ENCODE data around the gene SPACA5. TPM values are rescaled to one million over a fixed set of nuclear protein-coding genes. Genes with fewer than 3 reads are reported as not detected.
A peak's percentile ranks its signal among the peaks of the same experiment; 100 is the strongest.

Gene SPACA5
- total and polyA plus RNA-seq, 2 of the 13 experiments (the other 11 are each of a cell fraction or from before 2014, with no cell fraction given), result not detected

DNA sequence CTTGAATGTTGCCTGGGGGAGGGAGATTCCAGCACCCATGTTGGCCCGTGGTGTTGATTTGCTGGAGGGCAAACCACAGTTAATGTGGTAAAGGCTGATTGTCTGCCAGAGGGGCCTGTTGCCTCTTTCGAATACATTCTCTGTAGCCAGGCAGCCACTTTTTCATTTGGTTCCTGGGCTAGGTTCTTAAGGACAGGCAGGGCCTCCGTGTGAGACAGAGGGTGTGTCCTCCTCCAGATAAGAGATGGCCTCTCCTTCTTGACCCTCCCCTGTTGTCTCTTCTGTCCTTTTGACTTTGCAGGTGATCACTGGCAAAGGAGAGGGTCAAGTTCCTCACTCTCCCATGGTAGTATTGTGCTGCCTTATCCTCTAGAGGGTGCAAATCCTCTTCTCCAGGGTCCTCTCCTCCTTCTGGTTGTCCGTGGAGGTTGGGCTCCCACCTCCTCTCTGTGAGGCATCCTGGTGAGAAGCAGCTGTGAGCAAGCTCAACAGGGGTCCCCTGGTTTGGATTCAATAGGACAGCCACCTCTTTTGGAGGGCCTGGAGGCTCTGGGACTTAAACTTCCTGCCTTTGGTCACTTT lies 47.9 kb upstream of the SPACA5 start:
- Histone ChIP-seq H3K9ac (ENCODE audit: insufficient read depth, low read depth, low read length) (no peak overlapping the region), H3K4me3 (replicated peaks in 1 of 3; ENCODE audit: insufficient read depth in 1 of 3, low read depth in 2 of 3, low read length in 3 of 3) (no peak overlapping the region), H3K27ac (ENCODE audit: extremely low read length, insufficient read depth, low read length) (no peak overlapping the region), H3K79me2 (ENCODE audit: insufficient read depth, low read length) (no peaks in the 10 kb centered on the region), H2AFZ (ENCODE audit: low read length) (no peak overlapping the region), H4K20me1 (ENCODE audit: insufficient read depth, low read length) (no peaks in the 10 kb centered on the region), H3K27me3 (ENCODE audit: control insufficient read depth in 1 of 2, insufficient read depth in 2 of 2, low read length in 2 of 2) (no peaks in the 10 kb centered on the region), H3K4me1 (ENCODE audit: insufficient read depth, low read length) (peaks cover 9% of the 10 kb centered on the region), H3K9me3 (ENCODE audit: low read length) (no peaks in the 10 kb centered on the region), H3K36me3 (replicated peaks in 1 of 2; ENCODE audit: control insufficient read depth in 1 of 2, insufficient read depth in 2 of 2, low read length in 2 of 2) (no peaks in the 10 kb centered on the region), H3K4me2 (ENCODE audit: low read depth, low read length) (no peak overlapping the region)
- DNase-seq (ENCODE audit: low spot score) (peak; percentile 21), FAIRE-seq (peak; percentile 44), ATAC-seq (peak; percentile 83)
- ChIA-PET CTCF (ENCODE audit: low intra/inter-chr PET ratio, low total read pairs) (interaction anchor here (4.0 kb wide), 1 partner anchor 67 kb away, joined by 30 read pairs; no protein-coding TSS in a partner anchor), POLR2A (interaction anchor here (1.1 kb wide), 1 partner anchor 62 kb away, joined by 3 read pairs; no protein-coding TSS in a partner anchor)
- intact Hi-C loops (cut with micrococcal nuclease; ENCODE audit: unreplicated experiment) (loop anchor here (2.0 kb wide), 1 partner anchor 66 kb away; no protein-coding TSS in a partner anchor), in situ Hi-C loops (cut with HindIII; ENCODE audit: extremely low pct_ligation_motif_present, low pct_unique_long_range_greater_than_20kb) (no loop called here)
- WGBS (ENCODE audit: low lambda C conversion rate), result no CpG with 5 or more reads among the region's 4 CpGs
- TF ChIP-seq, protein P1, sequence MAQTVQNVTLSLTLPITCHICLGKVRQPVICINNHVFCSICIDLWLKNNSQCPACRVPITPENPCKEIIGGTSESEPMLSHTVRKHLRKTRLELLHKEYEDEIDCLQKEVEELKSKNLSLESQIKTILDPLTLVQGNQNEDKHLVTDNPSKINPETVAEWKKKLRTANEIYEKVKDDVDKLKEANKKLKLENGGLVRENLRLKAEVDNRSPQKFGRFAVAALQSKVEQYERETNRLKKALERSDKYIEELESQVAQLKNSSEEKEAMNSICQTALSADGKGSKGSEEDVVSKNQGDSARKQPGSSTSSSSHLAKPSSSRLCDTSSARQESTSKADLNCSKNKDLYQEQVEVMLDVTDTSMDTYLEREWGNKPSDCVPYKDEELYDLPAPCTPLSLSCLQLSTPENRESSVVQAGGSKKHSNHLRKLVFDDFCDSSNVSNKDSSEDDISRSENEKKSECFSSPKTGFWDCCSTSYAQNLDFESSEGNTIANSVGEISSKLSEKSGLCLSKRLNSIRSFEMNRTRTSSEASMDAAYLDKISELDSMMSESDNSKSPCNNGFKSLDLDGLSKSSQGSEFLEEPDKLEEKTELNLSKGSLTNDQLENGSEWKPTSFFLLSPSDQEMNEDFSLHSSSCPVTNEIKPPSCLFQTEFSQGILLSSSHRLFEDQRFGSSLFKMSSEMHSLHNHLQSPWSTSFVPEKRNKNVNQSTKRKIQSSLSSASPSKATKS (CRISPR knock-in tag; IDR thresholded peaks at IDR 0.05), result no peak
- TF ChIP-seq SMC3 (IDR thresholded peaks at IDR 0.05; ENCODE audit: low read length) (peak; percentile 39; the same call in 1 of the 2 replicates), GTF2F1 (IDR thresholded peaks at IDR 0.05; ENCODE audit: low read length) (no peak), KDM4B (CRISPR knock-in tag; IDR thresholded peaks at IDR 0.05) (no peak), STAG1 (CRISPR knock-in tag; IDR thresholded peaks at IDR 0.05) (peak; percentile 49)
- TF ChIP-seq, protein P2, sequence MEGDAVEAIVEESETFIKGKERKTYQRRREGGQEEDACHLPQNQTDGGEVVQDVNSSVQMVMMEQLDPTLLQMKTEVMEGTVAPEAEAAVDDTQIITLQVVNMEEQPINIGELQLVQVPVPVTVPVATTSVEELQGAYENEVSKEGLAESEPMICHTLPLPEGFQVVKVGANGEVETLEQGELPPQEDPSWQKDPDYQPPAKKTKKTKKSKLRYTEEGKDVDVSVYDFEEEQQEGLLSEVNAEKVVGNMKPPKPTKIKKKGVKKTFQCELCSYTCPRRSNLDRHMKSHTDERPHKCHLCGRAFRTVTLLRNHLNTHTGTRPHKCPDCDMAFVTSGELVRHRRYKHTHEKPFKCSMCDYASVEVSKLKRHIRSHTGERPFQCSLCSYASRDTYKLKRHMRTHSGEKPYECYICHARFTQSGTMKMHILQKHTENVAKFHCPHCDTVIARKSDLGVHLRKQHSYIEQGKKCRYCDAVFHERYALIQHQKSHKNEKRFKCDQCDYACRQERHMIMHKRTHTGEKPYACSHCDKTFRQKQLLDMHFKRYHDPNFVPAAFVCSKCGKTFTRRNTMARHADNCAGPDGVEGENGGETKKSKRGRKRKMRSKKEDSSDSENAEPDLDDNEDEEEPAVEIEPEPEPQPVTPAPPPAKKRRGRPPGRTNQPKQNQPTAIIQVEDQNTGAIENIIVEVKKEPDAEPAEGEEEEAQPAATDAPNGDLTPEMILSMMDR (CRISPR knock-in tag; IDR thresholded peaks at IDR 0.05), result peak; percentile 58
- no TSS peak for BruUV-seq (replicated peaks)
